GM21825 (cell line): ENCODE measurements around the gene RORB.

Experiments
- ATAC-seq: cut with Tn5 transposase; IDR thresholded peaks from one replicate; pipeline ENCODE4 v1.9.1; 2021; ENCODE audit warnings: mild to moderate bottlenecking, moderate library complexity; ENCODE audit not compliant: unreplicated experiment

Gene RORB

DNA sequence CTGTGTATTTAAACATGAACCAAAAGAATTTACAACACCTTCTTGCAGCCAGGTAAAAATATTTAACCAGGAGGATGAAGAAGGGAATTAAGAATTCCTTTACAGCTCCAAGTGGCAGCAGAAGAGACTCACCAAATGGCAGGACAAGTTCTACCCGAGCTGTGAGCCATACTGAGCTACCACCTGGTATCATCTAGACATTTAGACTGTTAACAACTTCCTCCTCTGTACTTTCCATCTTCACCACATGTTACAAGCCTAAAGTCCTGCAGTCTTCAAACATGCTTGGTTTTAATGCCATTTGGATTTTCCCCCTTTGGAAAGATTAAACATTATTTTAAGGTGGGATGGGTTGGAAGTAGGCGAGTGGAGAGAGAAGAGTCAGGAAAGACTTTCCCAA, 200.4 kb downstream of the RORB start:
- no peak for ATAC-seq

DNA sequence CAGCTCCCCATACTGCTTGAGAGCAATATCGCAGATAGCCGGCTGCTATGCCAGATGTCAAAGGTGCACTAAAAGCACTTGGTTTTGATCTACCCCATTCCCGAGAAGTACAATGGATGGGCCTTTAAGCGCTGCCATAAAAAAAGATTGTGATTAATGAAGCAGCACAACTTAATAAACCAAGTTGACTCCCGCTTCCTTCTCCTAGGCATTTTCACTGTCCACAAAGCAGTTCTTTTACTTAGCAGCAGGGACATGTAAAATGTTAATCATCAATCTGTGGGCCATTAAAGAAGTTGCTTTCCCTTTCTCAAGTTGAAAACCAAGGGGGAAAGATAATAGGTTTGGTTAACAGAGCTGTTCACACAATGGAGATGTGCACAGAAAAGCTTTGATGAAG, 214.2 kb downstream of the RORB start:
- no peak for ATAC-seq

DNA sequence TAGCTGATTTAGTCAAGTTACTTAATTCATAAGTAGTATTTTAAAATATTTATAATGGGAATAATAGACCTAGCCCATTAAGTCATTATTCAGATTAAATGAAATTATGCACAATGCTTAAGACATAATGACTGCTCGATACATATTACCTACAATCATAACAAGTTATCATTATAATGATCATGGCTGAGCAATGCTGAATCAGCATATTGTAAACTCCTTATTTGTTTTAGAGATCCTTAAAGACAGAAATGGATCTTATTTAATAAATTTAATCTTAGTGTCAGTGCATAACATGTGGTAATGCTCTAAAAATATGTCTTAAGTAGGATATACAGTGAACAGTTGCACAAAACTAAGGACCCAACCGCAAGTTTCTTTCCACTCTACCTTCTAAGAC, 221.6 kb downstream of the RORB start:
- ATAC-seq = no peak

DNA sequence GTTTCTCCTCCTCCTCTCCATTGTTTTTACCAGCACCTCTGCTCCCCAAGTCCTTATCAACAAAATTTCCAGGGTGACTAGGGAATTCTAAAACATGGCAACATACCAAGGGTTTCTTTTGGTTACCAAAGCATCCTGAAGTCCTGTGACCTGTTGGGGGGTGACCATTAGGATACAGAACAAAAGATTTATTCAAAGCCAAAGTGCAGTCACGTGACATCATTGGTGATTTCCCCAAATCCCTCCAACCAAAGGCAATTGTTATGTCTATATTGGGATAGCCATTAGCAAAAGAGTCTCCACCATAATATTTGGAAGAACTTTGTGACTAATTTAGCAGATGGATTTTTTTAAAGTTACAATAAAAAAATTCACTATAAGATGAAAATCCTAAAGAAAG, 222.2 kb downstream of the RORB start:
- ATAC-seq = no peak

DNA sequence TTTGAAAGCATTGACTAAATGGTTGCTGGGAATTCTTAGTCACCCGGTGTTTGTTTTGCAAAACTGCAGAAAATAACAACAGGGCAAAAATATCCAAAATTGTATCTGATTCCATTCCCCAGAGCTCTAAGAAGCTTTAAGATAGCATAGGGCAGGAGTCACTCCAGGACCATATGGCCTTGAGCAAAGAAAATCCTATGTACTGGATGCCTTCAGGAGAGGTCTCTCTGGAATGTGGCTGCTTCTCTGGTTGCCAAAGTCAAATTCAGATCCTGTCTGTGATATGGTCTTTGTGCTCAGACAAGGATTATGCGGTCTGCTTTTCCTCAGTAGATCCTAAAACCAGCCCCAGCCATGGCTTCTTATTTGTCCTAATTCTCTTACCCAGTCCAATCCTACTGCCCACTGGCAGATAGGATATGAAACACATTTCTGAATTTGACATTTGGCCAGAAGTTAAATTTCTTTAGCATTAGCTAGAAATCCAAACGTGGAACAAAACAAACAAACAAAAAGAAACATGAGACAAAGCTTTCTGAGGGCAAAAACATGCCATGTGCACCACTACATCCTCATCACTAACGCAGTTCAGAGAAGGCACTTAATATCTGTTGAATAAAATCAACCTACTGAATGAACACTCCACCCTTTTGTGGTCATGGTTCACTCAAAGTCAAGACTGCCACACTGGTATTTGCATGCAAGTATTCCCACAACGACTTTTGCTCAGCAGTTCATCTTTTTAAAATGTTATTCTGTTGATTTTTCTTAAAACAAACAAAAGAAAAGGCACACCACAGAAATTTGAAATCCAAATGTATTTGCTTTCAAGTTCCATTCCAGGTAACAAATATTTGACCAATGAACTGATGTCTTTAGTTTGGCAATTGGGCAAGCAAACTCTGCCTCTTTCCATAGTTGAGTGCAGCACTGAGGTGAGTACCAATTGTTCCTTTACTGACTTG, 224.8 kb downstream of the RORB start:
- no peak for ATAC-seq

DNA sequence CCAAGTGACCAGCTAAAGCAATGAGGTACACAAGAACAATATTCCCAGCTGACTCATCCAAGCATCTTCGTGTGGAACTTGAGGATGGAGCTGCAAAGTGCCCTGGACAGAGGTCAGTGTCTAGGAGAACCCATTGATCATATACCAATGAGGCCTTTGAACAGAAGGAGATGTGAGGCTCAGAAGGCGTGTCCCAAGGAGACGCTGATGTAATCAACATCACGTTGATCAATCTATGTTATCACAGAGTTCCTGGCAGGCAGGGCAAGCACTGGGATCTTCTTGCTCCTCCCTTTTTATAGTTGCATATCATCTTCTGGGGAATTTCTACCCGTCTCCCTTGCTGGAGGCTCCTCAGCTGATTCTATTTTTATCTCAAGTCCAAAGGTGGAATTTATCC, 227.2 kb downstream of the RORB start:
- ATAC-seq = no peak

DNA sequence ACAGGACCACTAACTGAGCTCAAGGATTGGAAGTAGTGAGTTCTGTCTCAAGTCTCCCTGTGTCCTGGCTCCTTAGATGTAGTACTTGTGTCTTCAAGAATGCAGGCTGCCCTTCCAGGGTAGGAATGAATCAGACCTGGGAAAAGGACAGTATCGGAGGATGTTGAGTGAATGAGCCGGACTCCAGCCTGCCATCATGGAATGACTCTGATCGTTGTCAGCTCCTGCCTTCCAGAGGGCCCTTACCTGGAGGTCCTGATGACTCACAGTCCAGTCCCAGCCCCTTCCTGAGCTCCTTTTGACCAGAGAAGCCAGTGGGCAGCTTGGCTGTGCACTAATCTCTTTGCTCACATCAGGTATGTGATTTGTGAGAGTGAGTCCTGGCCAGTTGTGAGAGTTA, 229.4 kb downstream of the RORB start:
- ATAC-seq = no peak

DNA sequence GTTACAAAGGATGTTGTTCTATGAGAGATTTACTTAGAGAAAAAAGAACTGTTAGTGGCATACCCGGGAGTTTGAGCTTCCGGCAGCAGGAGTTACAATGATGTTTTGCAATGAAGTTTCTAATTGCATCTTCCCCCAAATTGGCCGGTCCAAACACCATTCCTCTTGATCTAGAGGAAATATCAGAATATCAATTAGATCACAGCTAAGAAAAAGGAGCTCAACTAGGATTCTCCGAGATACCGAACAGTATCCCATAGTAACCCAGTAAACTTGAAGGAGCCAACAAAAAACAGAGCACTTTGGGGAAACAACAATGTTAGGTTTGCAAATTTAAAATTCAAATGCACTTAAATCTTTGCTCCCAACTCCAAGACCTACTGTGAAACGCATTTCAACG, 231.0 kb downstream of the RORB start:
- no peak for ATAC-seq

DNA sequence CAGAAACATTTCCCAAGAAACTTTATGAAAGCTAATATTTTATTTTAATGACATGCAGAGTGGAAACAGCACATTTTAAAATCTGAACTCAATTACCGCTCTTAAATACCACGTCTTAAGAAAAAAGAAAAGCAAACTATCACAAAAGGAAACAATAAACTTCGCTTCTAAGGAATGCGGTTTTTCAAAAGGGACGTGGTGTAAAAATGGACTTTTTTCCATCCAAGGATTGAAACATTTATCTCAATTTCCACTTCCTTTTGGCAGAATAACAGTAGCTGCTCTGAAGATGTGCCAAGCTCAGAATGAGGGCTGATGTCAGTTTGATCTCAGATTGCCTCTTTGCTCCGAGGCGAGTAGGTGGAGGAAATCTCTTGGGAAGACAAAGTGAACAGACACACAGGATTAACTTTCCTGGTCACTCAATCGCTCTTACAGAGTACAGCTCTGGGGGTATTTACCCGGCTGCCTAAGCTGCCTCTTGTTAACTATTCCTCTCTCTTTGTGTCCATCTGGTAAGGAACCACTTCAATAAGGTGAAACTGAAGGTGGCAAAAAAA, 232.1 kb downstream of the RORB start:
- ATAC-seq = no peak

DNA sequence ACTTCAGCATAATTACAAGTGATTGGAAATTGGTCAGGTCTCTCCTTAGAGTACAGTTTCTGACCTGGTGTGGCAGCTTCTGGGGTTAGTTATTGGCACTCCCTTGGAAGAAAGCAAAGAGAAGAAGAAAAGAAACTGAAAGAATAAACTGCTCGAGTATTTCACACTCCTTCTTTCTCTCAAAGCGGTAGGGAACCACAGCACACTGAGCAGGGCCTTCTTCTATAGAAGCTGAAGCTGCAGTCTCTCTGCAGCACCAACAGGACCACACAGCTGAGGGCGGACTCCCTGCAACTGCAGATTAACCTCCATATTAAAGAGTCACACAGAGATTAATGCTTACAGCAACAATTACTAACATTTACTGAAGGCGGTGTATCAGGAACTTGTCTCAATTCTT, 238.6 kb downstream of the RORB start:
- no peak for ATAC-seq

DNA sequence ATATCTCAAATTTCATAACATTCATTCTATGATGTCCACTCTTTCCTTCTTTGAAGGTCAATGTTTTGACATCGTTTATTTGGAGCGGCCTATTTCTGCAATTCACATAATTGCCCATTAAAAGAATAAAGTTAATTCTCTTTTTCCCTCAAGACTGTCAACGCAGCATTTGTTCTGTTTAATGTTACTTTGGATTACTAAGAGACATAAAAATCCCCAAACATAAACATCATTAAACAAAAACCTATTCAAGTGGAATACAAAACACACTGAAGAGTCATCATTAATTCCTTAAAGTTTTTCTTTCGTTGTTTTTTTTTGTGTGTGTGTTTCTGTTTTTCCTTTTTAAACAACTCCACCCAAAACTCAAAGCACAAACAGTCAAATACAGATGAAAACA, 239.5 kb downstream of the RORB start:
- ATAC-seq = no peak

DNA sequence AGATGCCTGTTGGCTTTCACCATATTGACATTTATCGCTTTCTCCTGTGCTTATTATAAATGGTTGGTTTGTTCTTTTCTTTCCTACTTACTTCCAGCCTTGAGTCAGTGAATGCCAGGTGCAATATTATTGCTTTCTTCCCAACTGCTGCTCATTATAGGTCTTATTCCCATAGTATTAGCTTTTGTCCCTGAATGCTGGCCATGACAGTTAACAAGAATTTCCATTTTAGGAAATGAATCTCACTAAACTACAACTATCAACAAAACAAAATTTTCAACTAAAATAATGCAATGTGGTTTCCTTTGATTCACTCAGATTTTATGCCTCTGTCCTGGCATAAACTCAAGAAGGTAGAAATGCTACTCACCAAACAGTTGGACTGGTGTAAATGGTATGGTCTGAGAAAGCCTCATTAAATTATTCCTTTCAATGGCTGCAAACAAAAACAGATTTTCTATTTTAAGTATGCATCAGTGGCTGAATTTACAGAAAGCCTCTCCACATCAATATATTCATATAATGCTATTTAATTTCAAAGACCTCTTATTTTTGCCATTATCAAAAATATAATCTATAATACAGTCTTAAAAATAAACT, 245.2 kb downstream of the RORB start:
- ATAC-seq = no peak
